HG02938 (cell line): Measurements from ENCODE around the gene DUSP8.
"Not testable (repeated sequence)": the region's sequence is repeated elsewhere in the genome, so short reads cannot be mapped to it uniquely, and the experiment has no call there.

Experiments used
- ATAC-seq: cut with Tn5 transposase; IDR thresholded peaks from one replicate; pipeline ENCODE4 v1.9.1; 2021; ENCODE audit warnings: mild to moderate bottlenecking, moderate library complexity; ENCODE audit not compliant: unreplicated experiment

The DUSP8 gene

GRCh38 chr11:1589996-1590395 lies 17.9 kb upstream of the DUSP8 start:
- ATAC-seq: no peak

DNA sequence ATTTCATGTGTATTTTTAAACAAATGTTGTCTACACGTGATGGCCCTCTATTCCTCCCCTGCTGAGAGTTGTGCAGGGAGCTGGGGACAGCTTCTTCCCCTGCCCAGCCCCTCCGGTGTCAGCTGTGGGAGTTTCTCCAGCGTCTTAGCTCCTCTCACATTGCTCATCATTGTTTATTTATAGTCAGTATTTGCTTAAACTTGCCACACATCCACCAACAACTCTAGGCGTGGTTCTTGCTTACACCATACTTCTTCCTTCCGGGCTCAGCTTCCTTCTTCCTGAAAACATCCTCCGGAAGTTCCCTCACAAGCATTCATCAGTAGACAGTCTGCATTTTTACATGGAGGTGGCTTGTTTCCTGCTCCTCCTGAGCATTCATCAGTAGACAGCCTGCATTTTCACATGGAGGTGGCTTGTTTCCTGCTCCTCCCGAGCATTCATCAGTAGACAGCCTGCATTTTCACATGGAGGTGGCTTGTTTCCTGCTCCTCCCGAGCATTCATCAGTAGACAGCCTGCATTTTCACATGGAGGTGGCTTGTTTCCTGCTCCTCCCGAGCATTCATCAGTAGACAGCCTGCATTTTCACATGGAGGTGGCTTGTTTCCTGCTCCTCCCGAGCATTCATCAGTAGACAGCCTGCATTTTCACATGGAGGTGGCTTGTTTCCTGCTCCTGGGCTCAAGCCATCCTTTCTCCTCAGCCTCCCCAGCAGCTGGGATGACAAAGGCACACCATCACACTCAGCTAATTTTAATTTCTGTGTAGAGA lies 17.3 kb upstream of the DUSP8 start:
- not testable (repeated sequence) for ATAC-seq

- no peak for ATAC-seq
These were observed 14.6 kb upstream of the DUSP8 start for GRCh38 chr11:1586699-1587098.

DNA sequence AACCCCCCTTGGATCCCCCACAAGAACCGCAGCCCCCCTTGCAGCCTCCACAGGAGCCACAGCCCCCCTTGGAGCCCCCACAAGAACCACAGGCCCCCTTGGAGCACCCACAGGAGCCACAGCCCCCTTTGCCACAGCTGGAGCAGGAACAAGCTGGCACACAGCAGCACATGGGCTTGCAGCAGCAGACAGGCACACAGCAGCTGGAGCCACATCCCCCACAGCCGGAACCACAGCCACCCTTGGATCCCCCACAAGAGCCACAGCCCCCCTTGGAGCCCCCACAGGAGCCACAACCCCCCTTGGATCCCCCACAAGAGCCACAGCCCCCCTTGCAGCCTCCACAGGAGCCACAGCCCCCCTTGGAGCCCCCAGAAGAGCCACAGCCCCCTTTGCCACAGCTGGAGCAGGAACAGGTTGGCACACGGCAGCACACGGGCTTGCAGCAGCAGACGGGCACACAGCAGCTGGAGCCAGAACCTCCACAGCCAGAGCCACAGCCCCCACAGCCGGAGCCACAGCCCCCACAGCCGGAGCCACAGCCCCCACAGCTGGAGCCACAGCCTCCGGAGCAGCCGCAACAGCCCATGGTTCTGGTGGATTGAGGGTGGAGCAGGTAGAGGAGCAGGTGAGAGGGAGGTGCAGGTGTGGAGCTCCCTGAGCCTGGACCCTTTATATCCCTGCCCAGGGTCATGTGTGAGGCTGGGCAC lies 12.7 kb upstream of the DUSP8 start, which contains the start of gene KRTAP5-1:
KRTAP5-1 (minus strand) TSS at position 623 of the 710 bp plus-strand sequence; CDS start at position 589, 34 bp downstream.
- not testable (repeated sequence) for ATAC-seq

GRCh38 chr11:1582909-1583308 lies 10.8 kb upstream of the DUSP8 start:
- ATAC-seq: not testable (repeated sequence)

GRCh38 chr11:1581976-1582375 lies 9.9 kb upstream of the DUSP8 start:
- ATAC-seq: no peak

- no peak for ATAC-seq
These were observed 4.8 kb upstream of the DUSP8 start for GRCh38 chr11:1576825-1577224.

DNA sequence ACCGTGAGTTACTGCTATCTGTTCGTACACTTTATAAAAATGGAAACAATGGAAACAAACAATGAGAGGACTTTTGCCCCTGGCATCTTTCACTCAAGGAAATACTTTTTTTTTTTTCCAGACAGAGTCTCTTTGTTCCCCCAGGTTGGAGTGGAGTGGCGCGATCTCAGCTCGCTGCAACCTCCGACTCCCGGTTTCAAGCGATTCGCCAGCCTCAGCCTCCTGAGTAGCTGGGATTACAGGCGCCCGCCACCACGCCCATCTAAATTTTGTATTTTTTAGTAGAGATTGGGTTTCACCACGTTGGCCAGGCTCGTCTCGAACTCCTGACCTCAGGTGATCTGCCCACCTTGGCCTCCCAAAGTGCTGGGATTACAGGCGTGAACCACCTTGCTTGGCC lies 3.7 kb upstream of the DUSP8 start:
- ATAC-seq: not testable (repeated sequence)

DNA sequence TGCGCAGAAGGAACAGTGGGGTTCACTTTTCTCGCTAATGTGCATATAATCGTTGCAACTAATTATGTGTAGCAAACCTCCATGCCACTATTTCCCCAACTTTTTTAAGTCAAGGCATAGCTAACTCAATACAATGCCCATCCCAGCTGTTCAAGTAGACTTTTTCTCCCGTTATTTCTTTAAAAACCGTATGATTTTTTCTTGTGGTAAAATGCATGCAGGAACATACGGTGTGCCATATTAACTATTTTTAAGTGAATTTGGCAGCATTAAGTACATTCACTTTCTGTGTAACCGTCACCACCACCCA lies 2.8 kb upstream of the DUSP8 start:
- no peak for ATAC-seq

- no peak for ATAC-seq
These were observed 2.3 kb upstream of the DUSP8 start for GRCh38 chr11:1574238-1574932.

DNA sequence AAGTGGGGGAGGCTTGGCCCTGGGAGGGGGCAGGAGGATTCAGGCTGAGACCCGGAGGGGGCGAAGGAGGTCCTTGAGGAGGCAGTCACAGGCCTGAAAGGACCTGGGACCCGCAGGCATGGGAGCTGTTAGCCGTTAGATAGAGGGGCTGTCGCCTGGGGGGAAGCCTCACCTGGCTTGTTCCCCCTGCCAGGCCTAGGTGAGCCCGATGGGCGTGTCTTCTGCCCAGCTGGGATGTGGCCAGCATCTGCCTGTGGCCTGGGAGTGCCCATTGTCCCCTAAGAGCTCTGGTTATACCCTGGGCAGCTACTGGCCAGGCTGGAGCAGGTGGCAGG lies 1.8 kb upstream of the DUSP8 start:
- ATAC-seq: no peak

DNA sequence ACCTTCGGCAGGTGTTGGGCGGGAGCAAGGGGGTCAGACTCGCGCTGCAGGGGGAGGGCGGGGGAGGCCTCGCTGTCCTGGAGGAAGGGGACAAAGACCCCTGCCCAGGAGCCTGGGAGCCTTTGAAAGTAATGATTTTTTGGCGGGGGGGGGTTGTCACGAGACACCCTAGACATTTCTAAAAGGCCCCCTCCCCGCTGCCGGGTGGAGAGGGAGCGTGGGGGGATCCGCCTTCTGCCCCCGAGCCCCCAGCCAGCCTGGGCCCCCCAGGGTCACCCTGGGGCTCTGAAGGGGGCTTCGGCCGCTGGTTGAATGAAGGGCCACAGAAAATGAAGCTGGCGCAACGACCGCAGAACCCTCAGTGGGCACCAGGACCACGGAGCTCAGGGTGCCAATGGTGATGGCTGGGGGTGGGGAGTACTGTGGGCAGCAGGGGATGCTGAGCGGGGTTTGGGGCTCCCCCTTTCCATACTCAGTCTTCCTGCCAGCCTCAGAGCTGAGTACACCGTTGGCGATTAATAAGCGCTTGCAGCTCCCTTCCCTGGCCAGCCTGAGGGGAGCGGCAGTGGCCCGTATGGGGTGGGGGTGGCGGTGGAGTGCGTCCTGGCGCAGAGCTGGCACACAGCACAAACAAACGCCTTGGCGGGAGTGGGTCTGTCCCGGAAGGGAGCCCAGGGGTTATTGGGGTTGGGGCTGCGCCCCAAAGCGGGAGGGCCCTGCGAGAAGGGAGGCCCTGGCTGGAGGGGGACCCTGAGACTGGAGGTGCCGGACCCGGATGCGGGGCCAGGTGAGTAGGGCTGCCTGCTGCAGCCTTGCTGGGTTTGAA lies 1.2 kb upstream of the DUSP8 start:
- no peak for ATAC-seq

DNA sequence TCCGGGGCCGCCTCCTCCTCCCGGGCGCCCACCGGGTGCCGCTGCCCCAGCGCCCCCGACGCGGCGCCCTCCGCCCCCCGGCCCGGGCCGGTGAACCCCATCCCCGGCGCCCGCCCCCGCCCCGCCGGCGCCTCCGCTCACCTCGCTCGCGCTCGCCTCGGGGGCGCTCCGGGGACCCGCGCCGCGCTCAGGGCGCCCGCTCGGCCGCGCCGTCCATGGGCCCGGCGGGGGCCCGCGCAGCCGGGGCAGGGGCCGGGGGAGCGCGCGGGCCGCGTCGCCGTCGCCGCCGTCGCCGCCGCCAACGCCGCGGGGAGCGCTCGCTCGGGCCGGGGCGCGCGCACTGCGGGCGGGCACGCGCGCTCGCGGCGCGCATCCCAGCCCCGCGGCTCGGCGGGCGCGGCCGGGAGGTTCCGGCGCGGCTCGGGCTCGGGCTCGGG lies 293 bp downstream of the DUSP8 start:
- ATAC-seq: no peak

GRCh38 chr11:1570896-1571759 lies 943 bp downstream of the DUSP8 start:
- no peak for ATAC-seq

DNA sequence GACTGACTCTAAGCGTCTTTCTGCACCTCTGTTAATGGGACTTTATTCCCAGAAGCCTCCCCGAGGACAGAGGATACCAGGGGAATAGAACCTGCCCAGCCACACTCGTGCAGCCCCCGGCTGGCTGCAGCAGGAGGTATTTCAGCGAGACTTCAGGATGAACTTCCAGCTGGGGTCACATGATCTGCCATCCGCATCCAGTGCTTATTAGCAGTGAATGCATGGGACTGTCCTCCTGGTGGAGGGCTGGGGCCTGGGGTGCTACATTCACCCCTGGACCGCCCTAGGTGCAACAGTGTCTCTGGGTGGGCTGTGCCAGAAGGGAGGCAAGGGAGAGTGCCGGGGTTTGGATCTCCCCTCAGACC lies 1.6 kb downstream of the DUSP8 start:
- no peak for ATAC-seq

- no peak for ATAC-seq
These were observed 2.0 kb downstream of the DUSP8 start for GRCh38 chr11:1570001-1570453.

DNA sequence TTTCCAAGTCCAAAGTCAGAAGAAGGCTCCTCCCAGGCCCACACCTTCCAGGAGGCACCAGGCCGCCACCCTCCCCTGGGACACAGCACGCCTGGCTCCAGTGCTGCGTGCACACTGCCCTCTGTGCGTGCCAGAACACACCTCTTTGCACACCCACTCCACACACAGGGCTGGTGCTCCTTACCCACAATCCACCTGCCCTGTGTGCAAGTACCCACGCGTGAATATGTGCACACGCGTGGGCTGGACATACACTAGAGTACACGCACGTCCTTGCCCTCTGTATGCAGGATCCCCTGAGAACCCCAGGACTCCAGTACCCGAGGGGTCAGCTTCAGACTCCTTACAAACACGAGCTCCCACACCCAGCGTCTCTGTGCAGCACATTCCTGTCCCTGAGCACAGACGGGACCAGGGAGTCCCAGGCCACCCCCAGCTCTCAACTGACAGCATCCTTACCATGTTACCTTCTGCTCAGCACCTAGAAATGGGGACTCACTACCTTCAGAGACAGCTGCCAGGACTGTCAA lies 2.8 kb downstream of the DUSP8 start:
- no peak for ATAC-seq

GRCh38 chr11:1568441-1568911 lies 3.6 kb downstream of the DUSP8 start:
- no peak for ATAC-seq

GRCh38 chr11:1567721-1568100 lies 4.4 kb downstream of the DUSP8 start:
- no peak for ATAC-seq
